Right lobe of liver (tissue), 6 donors: ENCODE results near the gene SNX15. TPM values are rescaled to one million over a fixed set of nuclear protein-coding genes. Genes with fewer than 3 reads are reported as not detected.

Experiments used
- ATAC-seq, 4 donors: fragments of 200-7000 bp; cut with Tn5 transposase; one replicate each; pipeline ENCODE4 v1.9.1; 2020; ENCODE audit warnings: mild to moderate bottlenecking in 4 of 4, moderate library complexity in 4 of 4
- DNase-seq, 3 donors: peaks; one replicate each; pipeline ENCODE4 v3.0.0-alpha.2; 2020
- H3K27ac ChIP-seq, 3 donors: fragments of 200-600 bp; one replicate each; pipeline ENCODE4 v1.8.0; 2022
- H3K27me3 ChIP-seq, 2 donors: fragments of 200-600 bp; one replicate each; pipeline ENCODE4 v1.8.0; 2022
- H3K36me3 ChIP-seq, 4 donors: fragments of 200-600 bp; sonication (generic) in 1 of 4; one replicate each; pipeline versions ENCODE4 v1.5.1 to v1.8.0; 2017 to 2022; ENCODE audit warnings: control low read depth in 1 of 4
- H3K4me1 ChIP-seq, 4 donors: fragments of 200-600 bp; sonication (generic) in 1 of 4; one replicate each; pipeline versions ENCODE4 v1.5.1 to v1.8.0; 2017 to 2022; ENCODE audit warnings: control low read depth in 1 of 4
- H3K4me3 ChIP-seq, 3 donors: fragments of 200-600 bp; one replicate each; pipeline ENCODE4 v1.8.0; 2022
- H3K9me3 ChIP-seq, 4 donors: fragments of 200-600 bp; sonication (generic) in 1 of 4; one replicate each; pipeline versions ENCODE4 v1.5.1 to v1.8.0; 2017 to 2022; ENCODE audit warnings: control low read depth in 1 of 4
- CTCF ChIP-seq, 4 donors: fragments of 200-600 bp in 3 of 4; fragments of 450-650 bp in 1 of 4; IDR thresholded peaks; one replicate each; pipeline versions ENCODE4 v1.5.1 to v1.8.0; 2016 to 2022; ENCODE audit warnings: antibody characterized with exemption in 4 of 4, mild to moderate bottlenecking in 2 of 4
- POLR2A ChIP-seq: fragments of 450-650 bp; IDR thresholded peaks from one replicate; pipeline ENCODE4 v1.6.1; 2017; ENCODE audit warnings: antibody characterized with exemption, mild to moderate bottlenecking
- WGBS: methylation state at CpG from one replicate; pipeline ENCODE4 v1.1.6; 2018; ENCODE audit warnings: low coverage, low lambda C conversion rate; ENCODE audit not compliant: insufficient coverage; ENCODE audit errors: missing lambda C conversion rate; 5-methylcytosine and 5-hydroxymethylcytosine counted together
- intact Hi-C, 2 donors: fragments of 100-400 bp; cut with DNase I; formaldehyde crosslinking; loops; one replicate each; pipeline versions ENCODE4 v1.11.2 to v1.14.1; 2022
- total RNA-seq, 6 experiments: library from RNA; depleted of rRNA in 2 of 6; stranded (reverse); fragments of >200 nt in 2 of 6; fragmentation: NEBNext Ultra II Directional in 3 of 6; extraction: Animal tissue kit (Norgen Biotek cat#: 25700) in 3 of 6; gene quantifications; one replicate each; pipeline versions ENCODE4 v1.1.0 to v1.2.4, GENCODE V29; 2016 to 2023
- donor health status: DM: no; HTN: yes; CAD: no.
- donor health status: DM: no; HTN: no; CAD: no.
- donor health status: DM: no; HTN: no; CAD: no.
- donor health status: DM: no; HTN: yes; CAD: no.
- donor health status: DM: no; HTN: yes; CAD: no.

The SNX15 gene
- total RNA-seq, 6 experiments from 2014 or later = 6.4 to 10.3 (median 8.7) TPM

DNA sequence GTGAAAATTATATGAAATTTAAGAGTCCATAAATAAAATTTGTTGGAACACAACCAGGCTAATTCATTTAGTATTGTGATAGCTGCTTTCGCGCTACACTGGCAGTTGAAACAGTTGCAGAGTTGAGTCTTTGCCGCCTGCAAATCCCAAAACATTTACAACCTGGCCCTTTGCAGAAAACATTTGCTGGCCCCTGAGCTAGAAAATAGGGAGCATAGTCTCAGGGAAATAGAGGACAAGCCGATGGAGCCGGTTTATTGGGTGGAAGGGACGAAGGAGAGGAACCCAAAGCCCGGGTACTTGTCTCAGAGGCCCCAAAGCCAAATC lies 13.2 kb downstream of the SNX15 start:
- DNase-seq (no peak), ATAC-seq (no peak)
- 17% methylated on average over 6 of the region's 7 CpGs for WGBS
- H3K9me3 ChIP-seq = no peaks in the 10 kb centered on the region
- H3K27ac ChIP-seq = peak overlapping the region; percentile 67 to 75 (median 74)
- intact Hi-C loops = no loop called here
- peaks cover 0 to 4% (median 0%) of the 10 kb centered on the region in 4 donors for H3K36me3 ChIP-seq
- H3K4me1 ChIP-seq = peaks cover 0 to 11% (median 3%) of the 10 kb centered on the region in 4 donors
- H3K4me3 ChIP-seq = peak overlapping the region; percentile 86 to 96 (median 92)
- no peak for TF ChIP-seq POLR2A
- no peak for TF ChIP-seq CTCF (IDR thresholded peaks at IDR 0.05)
- H3K27me3 ChIP-seq = no peaks in the 10 kb centered on the region

GRCh38 chr11:65040847-65041622 lies 13.8 kb downstream of the SNX15 start, which contains the start of gene SAC3D1:
Gene SAC3D1, plus strand, starts transcription at chr11:65041210. Its CDS starts 83 bp downstream, at chr11:65041293.
- Histone ChIP-seq H3K4me3 (peak within 1 kb of the TSS; percentile 86 to 96 (median 92)), H3K9me3 (no peaks in the 10 kb centered on the region), H3K27ac (peak within 1 kb of the TSS; percentile 67 to 75 (median 74)), H3K4me1 (peaks cover 0 to 11% (median 3%) of the 10 kb centered on the region in 4 donors), H3K36me3 (no peaks in the 10 kb centered on the region), H3K27me3 (no peaks in the 10 kb centered on the region)
- intact Hi-C loops = no loop called here
- peak; percentile 30 for TF ChIP-seq POLR2A
- no peak for TF ChIP-seq CTCF (IDR thresholded peaks at IDR 0.05)
- ATAC-seq (peak; percentile 94 to 96 (median 94)), DNase-seq (peak; percentile 92 to 96 (median 96))
- WGBS = no CpG with 5 or more reads among the region's 91 CpGs

GRCh38 chr11:65042891-65043290 lies 15.7 kb downstream of the SNX15 start:
- Histone ChIP-seq H3K36me3 (no peaks in the 10 kb centered on the region), H3K9me3 (no peaks in the 10 kb centered on the region), H3K4me3 (no peak overlapping the region), H3K27ac (no peak overlapping the region), H3K4me1 (peaks cover 0 to 11% (median 3%) of the 10 kb centered on the region in 4 donors), H3K27me3 (no peaks in the 10 kb centered on the region)
- DNase-seq (no peak), ATAC-seq (no peak)
- WGBS = 84% methylated on average over 6 of the region's 6 CpGs
- intact Hi-C loops = no loop called here
- TF ChIP-seq POLR2A (no peak), CTCF (IDR thresholded peaks at IDR 0.05) (no peak)

DNA sequence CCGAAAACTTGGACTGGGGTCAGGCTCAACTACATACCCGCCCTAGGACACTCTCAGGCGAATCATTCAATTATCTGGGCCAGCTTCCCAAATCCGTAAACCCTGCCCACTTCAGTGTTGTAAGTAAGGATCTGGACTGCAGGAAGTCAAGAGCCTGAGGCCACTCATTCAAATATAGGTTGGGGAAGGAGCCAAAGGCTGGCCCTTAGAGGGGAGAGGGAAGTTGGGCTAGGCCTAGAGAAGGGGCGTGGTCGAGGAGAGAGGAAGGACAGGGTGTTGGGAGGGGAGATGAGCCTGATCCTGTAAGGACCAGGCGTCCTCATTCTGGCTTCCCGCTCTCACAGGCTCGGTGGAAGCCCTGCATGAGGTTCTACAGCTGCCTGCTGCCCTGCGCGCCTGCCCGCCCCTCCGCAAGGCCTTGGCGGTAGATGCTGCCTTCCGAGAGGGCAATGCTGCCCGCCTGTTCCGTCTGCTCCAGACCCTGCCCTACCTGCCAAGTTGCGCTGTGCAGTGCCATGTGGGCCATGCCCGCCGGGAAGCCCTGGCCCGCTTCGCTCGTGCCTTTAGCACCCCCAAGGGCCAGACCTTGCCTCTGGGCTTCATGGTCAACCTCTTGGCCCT lies 16.8 kb downstream of the SNX15 start:
- ATAC-seq = peak in 2 of 4 donors; percentile 2
- no peaks in the 10 kb centered on the region for H3K36me3 ChIP-seq
- TF ChIP-seq CTCF (IDR thresholded peaks at IDR 0.05) = no peak
- no peak for TF ChIP-seq POLR2A
- no peaks in the 10 kb centered on the region for H3K9me3 ChIP-seq
- peaks cover 0 to 11% (median 3%) of the 10 kb centered on the region in 4 donors for H3K4me1 ChIP-seq
- H3K4me3 ChIP-seq = no peak overlapping the region
- intact Hi-C loops = no loop called here
- no peak for DNase-seq
- H3K27me3 ChIP-seq = no peaks in the 10 kb centered on the region
- WGBS = 53% methylated on average over 6 of the region's 23 CpGs
- H3K27ac ChIP-seq = no peak overlapping the region
